ENCODE measurements around the gene TTC23L. TPM values are rescaled to one million over a fixed set of nuclear protein-coding genes. Genes with fewer than 3 reads are reported as not detected.

TTC23L gene
- total RNA-seq, 1 donor from 2014 or later = not detected

- H3K36me3 ChIP-seq = no peaks in the 10 kb centered on the region
- no peak for DNase-seq (ENCODE audit: low spot score in 2 of 2)
- H3K9me3 ChIP-seq = no peaks in the 10 kb centered on the region
- intact Hi-C loops (cut with DNase I) = no loop called here
- H3K27me3 ChIP-seq = no peaks in the 10 kb centered on the region
- H3K4me1 ChIP-seq = no peaks in the 10 kb centered on the region
- no peak for TF ChIP-seq CTCF (IDR thresholded peaks at IDR 0.05)
- no peak overlapping the region for H3K27ac ChIP-seq
- no peak overlapping the region for H3K4me3 ChIP-seq
Observed at GRCh38 chr5:34849253-34849652, 10.3 kb downstream of the TTC23L start.

- intact Hi-C loops (cut with DNase I) = no loop called here
- Histone ChIP-seq H3K9me3 (no peaks in the 10 kb centered on the region), H3K27me3 (no peaks in the 10 kb centered on the region), H3K27ac (no peak overlapping the region), H3K4me3 (no peak overlapping the region), H3K4me1 (peaks cover 3 to 25% of the 10 kb centered on the region in 2 donors), H3K36me3 (no peaks in the 10 kb centered on the region)
- TF ChIP-seq CTCF (IDR thresholded peaks at IDR 0.05) = no peak
- DNase-seq (ENCODE audit: low spot score in 2 of 2) = no peak
Observed at GRCh38 chr5:34854459-34855174, 15.7 kb downstream of the TTC23L start.

GRCh38 chr5:34857161-34857560, 18.2 kb downstream of the TTC23L start:
- H3K4me1 ChIP-seq = peaks cover 3 to 25% of the 10 kb centered on the region in 2 donors

GRCh38 chr5:34857894-34858293, 18.9 kb downstream of the TTC23L start:
- H3K27me3 ChIP-seq = no peaks in the 10 kb centered on the region
- H3K9me3 ChIP-seq = no peaks in the 10 kb centered on the region
- peaks cover 3 to 25% of the 10 kb centered on the region in 2 donors for H3K4me1 ChIP-seq
- no peak overlapping the region for H3K4me3 ChIP-seq
- no peak for DNase-seq (ENCODE audit: low spot score in 2 of 2)
- H3K27ac ChIP-seq = peak overlapping the region; percentile 44 to 57
- TF ChIP-seq CTCF (IDR thresholded peaks at IDR 0.05) = no peak
- intact Hi-C loops (cut with DNase I) = no loop called here
- no peaks in the 10 kb centered on the region for H3K36me3 ChIP-seq

More at GRCh38 chr5:34857161-34857560, 18.2 kb downstream of the TTC23L start:
- TF ChIP-seq CTCF (IDR thresholded peaks at IDR 0.05) = no peak
- Histone ChIP-seq H3K27ac (peak overlapping the region; percentile 44 to 57), H3K9me3 (no peaks in the 10 kb centered on the region), H3K4me3 (no peak overlapping the region), H3K36me3 (no peaks in the 10 kb centered on the region), H3K27me3 (no peaks in the 10 kb centered on the region)
- intact Hi-C loops (cut with DNase I) = no loop called here
- no peak for DNase-seq (ENCODE audit: low spot score in 2 of 2)

GRCh38 chr5:34858790-34859189, 19.8 kb downstream of the TTC23L start:
- Histone ChIP-seq H3K9me3 (no peaks in the 10 kb centered on the region), H3K4me3 (no peak overlapping the region), H3K27ac (peak overlapping the region; percentile 44 to 57), H3K36me3 (no peaks in the 10 kb centered on the region), H3K4me1 (peaks cover 3 to 25% of the 10 kb centered on the region in 2 donors), H3K27me3 (no peaks in the 10 kb centered on the region)
- peak in 1 of 2 donors; percentile 68 for DNase-seq (ENCODE audit: low spot score in 2 of 2)
- intact Hi-C loops (cut with DNase I) = no loop called here
- no peak for TF ChIP-seq CTCF (IDR thresholded peaks at IDR 0.05)
